Cardiac muscle cell (in vitro differentiated cells and primary cell): ENCODE data around the gene MICA. TPM values are rescaled to one million over a fixed set of nuclear protein-coding genes. Genes with fewer than 3 reads are reported as not detected.
A peak's percentile ranks its signal among the peaks of the same experiment; 100 is the strongest.
"Not testable (repeated sequence)": the region's sequence is repeated elsewhere in the genome, so short reads cannot be mapped to it uniquely, and the experiment has no call there.

Source experiments
- DNase-seq, 2 donors: peaks; one replicate each; pipeline versions ENCODE4 v3.0.0 to v3.0.0-alpha.2; 2010 to 2017; ENCODE audit warnings: low read depth in 1 of 2, low spot score in 1 of 2
- H3K27ac ChIP-seq: fragments of 200-600 bp; sonication (generic); 2 replicates; pipeline ENCODE4 v1.5.1; 2016
- H3K27me3 ChIP-seq: fragments of 200-600 bp; sonication (generic); 2 replicates; pipeline ENCODE4 v1.6.0; 2016; ENCODE audit warnings: control low read depth
- H3K36me3 ChIP-seq: fragments of 200-600 bp; sonication (generic); 2 replicates; pipeline ENCODE4 v1.5.1; 2016; ENCODE audit warnings: control low read depth
- H3K4me1 ChIP-seq: fragments of 200-600 bp; sonication (generic); 2 replicates; pipeline ENCODE4 v1.8.1; 2017; ENCODE audit warnings: low read depth, mild to moderate bottlenecking, mixed run types
- H3K4me3 ChIP-seq: fragments of 200-600 bp; sonication (generic); 2 replicates; pipeline ENCODE4 v1.5.1; 2016; ENCODE audit warnings: mild to moderate bottlenecking
- H3K9me3 ChIP-seq: fragments of 200-600 bp; sonication (generic); 2 replicates; pipeline ENCODE4 v1.5.1; 2017; ENCODE audit warnings: low read depth, mild to moderate bottlenecking, control low read depth
- CTCF ChIP-seq: IDR thresholded peaks from 2 replicates; pipeline ENCODE4 v1.5.1; 2012; ENCODE audit warnings: low read depth, mild to moderate bottlenecking, low read length
- polyA plus RNA-seq: library from polyadenylated mRNA; unstranded; fragments of >200 nt; fragmentation: Nextera tagmentation; extraction: Ambion mirVana; gene quantifications from 2 replicates; pipeline ENCODE4 v1.2.1, GENCODE V29; 2016
- total RNA-seq: library from RNA; depleted of rRNA; stranded (reverse); fragments of >200 nt; gene quantifications from 2 replicates; pipeline ENCODE4 v1.2.3, GENCODE V29; 2016

MICA gene
- total and polyA plus RNA-seq, 2 experiments from 2014 or later, result 7.8 to 16.4 TPM

- no peaks in the 10 kb centered on the region for H3K9me3 ChIP-seq
- no peak for TF ChIP-seq CTCF
- no peak overlapping the region for H3K27ac ChIP-seq
- no peaks in the 10 kb centered on the region for H3K36me3 ChIP-seq
- DNase-seq, result no peak
- peaks cover 61% of the 10 kb centered on the region for H3K27me3 ChIP-seq
- no peaks in the 10 kb centered on the region for H3K4me1 ChIP-seq
- no peak overlapping the region for H3K4me3 ChIP-seq
These were observed 37.5 kb upstream of the MICA start for GRCh38 chr6:31365864-31366263.

GRCh38 chr6:31366693-31367470, 36.5 kb upstream of the MICA start:
- H3K9me3 ChIP-seq, result no peaks in the 10 kb centered on the region
- H3K27ac ChIP-seq, result no peak overlapping the region
- DNase-seq, result peak; percentile 90 to 91
- H3K4me1 ChIP-seq, result no peaks in the 10 kb centered on the region
- no peak overlapping the region for H3K4me3 ChIP-seq
- TF ChIP-seq CTCF, result peak; percentile 87
- H3K27me3 ChIP-seq, result peaks cover 61% of the 10 kb centered on the region
- no peaks in the 10 kb centered on the region for H3K36me3 ChIP-seq

GRCh38 chr6:31368461-31368860, 34.9 kb upstream of the MICA start:
- no peak for DNase-seq
- Histone ChIP-seq H3K9me3 (no peaks in the 10 kb centered on the region), H3K36me3 (no peaks in the 10 kb centered on the region), H3K27ac (no peak overlapping the region), H3K4me1 (no peaks in the 10 kb centered on the region), H3K27me3 (peaks cover 52% of the 10 kb centered on the region), H3K4me3 (no peak overlapping the region)
- TF ChIP-seq CTCF, result no peak

GRCh38 chr6:31374118-31374517, 29.3 kb upstream of the MICA start:
- not testable (repeated sequence) for H3K4me3 ChIP-seq, H3K36me3 ChIP-seq, H3K27me3 ChIP-seq, H3K9me3 ChIP-seq, H3K4me1 ChIP-seq, DNase-seq, H3K27ac ChIP-seq

GRCh38 chr6:31375699-31376098, 27.7 kb upstream of the MICA start:
- Histone ChIP-seq H3K4me3 (no peak overlapping the region), H3K27ac (no peak overlapping the region), H3K27me3 (peaks cover 8% of the 10 kb centered on the region), H3K36me3 (no peaks in the 10 kb centered on the region), H3K4me1 (no peaks in the 10 kb centered on the region), H3K9me3 (no peaks in the 10 kb centered on the region)
- TF ChIP-seq CTCF, result no peak
- no peak for DNase-seq

- H3K9me3 ChIP-seq, result no peaks in the 10 kb centered on the region
- no peak for TF ChIP-seq CTCF
- no peak overlapping the region for H3K4me3 ChIP-seq
- H3K4me1 ChIP-seq, result no peaks in the 10 kb centered on the region
- H3K27me3 ChIP-seq, result peaks cover 8% of the 10 kb centered on the region
- H3K36me3 ChIP-seq, result no peaks in the 10 kb centered on the region
- no peak overlapping the region for H3K27ac ChIP-seq
- no peak for DNase-seq
These were observed 26.4 kb upstream of the MICA start for GRCh38 chr6:31377029-31377428.
